GM21786 (cell line): ENCODE measurements around the gene RMND5B.

ENCODE experiments used
- ATAC-seq: cut with Tn5 transposase; IDR thresholded peaks from one replicate; pipeline ENCODE4 v1.9.1; 2021; ENCODE audit not compliant: unreplicated experiment

The RMND5B gene

DNA sequence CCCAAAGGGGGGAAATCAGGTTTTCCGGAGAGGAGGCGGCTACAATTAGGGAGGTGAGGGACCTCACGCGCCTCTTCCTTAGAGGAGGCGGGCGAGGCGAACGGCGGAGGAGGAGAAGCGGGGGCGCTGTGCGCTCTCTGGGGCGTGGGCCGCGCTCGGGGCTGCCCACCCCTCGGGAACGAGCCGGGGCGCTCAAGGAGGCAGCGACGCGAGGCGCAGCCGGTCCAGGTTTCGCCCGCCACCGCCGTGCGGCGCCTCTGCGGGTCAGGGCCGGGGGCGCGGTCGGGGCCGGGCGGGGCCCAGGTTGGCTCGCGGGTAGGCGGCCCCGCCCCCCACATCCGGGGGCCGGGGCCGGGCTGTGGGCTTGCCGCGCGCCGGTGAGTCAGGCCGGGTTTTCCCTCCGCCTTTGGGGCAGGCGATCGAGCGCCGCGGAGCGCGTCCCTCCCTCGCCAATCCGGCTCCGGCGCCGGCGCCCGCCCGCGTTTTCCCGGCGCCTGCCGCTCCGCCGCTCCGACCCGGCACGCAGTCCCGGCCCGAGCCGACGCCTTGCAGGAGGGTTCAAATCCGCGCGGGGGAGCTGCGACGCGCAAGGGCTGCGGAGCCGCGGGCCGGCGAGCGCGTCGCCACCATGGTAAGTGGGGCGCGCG is 17.6 kb upstream of the RMND5B start, which contains the start of gene N4BP3:
Gene N4BP3 (plus strand): TSS at position 392 of the 647 bp plus-strand sequence. CDS start 6,052 bp downstream, outside the sequence.
- ATAC-seq: peak; percentile 42

DNA sequence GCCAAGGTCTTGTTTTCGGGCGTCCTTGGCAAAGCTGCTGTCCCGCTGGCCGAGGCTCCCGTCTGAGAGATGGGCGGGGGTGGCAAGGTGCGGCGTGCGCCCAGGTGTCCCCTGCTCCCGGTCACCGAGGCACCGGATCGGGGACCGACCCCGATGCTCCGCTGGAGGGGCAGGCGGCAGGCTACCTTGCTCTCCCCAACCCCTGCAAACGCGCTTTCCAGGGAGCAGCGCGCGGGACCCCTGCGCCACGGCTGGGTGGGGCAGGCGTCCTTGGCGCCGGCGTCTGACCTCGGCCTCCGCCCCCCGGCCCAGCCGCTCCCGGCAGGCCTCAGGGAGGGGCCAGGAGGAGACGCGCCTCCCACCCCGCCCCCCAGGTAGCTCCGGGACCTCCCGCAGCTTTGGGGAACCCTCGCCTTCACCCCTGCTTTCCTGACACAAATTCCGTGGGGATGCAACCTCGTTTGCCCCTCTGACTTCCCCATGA is 16.9 kb upstream of the RMND5B start:
- ATAC-seq: no peak

DNA sequence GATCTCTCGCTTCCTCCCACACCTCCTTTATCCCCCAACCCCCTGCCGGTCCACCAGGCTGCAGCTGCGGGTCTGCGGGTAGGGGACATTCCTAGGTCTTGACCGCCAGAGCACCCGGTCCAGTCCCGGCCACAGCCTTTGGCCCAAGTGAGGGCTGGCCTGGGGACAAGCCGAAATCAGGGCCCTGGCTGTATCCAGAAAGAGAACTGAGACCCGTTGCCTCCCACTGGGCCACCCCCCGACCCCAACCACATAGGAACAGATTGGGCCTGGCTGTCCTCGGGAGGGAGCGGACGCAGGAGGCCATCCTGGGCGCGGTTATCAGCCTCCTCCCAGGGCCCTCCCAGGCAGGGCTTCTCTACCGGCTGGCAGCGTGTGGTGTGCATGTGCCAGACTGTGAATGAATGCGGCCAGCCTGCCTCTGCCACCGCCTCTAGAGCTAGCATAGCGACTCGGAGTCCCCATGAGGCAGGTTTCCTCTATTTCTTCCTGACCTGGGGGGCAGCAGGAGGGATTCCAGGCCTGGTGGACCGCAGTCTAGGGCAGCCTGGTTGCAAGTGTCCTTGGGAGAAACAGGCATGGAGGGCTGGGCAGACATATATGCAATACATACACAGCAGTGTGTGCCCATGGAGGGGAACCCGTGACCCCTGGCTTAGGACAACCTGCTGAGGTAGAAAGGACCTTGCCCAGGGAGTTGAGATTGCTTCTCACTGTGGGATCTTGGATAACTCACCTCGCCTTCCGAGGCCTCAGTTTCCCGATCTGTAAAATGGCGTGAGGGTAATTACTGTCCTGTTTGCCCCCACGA is 16.3 kb upstream of the RMND5B start:
- no peak for ATAC-seq

DNA sequence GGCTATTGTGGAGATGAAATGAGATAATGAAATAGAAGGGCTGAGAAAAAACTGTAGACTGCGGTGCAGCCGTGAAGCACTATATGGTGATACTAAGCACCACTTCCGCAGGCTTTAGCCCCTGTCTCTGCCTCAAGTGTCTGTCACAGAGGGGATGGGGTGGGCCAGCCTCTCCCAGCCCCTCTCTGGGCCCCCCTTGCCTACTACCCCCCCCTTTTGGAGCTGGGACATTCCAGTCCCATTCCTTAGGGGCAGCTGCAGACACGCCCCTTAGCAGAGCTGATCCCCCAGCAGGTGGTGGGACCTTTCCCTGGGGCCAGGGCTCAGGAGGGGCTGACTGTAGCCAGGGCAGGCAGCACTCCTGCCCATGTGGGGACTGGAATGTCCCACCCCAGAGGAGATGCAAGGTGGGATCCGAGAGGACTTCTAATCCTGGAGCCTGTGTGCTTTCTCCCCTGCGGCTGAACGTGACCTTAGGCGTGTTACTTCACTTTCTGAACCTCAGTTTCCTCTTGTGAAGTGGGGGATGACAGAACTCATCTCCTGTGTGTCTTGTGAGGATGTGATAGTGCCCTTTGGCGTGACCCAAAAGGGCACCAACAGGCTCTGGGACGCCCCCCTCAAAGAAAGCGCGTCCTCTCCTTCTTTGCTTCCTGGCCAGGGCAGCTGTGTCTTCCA is 15.5 kb upstream of the RMND5B start:
- peak; percentile 16 for ATAC-seq

DNA sequence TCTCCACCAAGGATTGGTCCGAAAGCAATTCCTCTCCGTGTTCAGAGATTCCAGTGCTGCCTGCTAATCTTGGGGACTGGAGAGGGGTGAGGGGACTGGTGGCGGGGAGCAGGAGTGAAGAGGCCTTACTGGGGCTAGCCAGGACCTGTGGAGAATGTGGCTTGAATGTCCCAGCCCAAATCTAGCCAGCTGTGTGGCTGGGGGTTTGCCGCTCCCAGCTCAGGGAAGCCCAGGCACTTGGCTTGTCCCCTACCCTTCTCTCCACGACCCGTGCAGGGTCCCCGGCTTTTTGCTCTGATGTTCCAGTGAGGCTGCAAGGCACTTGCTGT is 15.0 kb upstream of the RMND5B start:
- ATAC-seq: no peak

DNA sequence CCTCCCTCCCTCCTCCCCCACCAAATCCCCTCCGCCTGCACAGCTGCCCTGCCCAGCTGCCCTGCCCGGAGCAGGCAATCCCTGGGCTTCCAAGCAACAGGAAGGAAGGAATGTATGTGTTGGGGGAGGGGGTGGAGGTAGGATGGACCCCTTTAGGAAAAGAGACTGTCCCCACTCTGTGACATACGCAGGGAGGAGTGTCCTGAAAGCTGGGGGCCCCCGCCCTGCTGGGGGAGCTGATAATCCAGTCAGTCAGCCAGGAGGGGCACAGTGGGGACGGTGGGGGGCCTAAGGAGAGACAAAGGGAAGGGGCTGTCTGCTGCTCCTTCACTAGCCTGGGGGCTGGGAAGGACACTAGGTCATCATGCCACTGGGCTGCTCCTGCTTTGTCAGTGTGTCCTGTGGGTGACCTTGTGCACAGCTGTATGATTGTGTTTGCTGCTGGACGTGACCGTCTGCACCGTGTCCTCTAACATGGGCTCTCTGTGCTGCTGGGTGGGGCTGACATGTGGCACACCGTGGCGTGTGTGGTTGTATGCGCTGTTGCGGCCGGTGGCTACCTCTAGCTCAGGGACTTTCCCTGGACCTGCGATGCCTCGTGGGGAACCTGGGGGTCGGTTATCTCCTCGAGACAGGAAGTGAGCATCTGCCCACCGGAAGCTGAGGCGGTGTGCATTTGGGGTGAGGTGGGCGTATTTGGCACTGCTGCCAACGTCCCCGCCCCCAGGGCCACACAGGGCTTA is 14.5 kb upstream of the RMND5B start:
- peak; percentile 36 for ATAC-seq

DNA sequence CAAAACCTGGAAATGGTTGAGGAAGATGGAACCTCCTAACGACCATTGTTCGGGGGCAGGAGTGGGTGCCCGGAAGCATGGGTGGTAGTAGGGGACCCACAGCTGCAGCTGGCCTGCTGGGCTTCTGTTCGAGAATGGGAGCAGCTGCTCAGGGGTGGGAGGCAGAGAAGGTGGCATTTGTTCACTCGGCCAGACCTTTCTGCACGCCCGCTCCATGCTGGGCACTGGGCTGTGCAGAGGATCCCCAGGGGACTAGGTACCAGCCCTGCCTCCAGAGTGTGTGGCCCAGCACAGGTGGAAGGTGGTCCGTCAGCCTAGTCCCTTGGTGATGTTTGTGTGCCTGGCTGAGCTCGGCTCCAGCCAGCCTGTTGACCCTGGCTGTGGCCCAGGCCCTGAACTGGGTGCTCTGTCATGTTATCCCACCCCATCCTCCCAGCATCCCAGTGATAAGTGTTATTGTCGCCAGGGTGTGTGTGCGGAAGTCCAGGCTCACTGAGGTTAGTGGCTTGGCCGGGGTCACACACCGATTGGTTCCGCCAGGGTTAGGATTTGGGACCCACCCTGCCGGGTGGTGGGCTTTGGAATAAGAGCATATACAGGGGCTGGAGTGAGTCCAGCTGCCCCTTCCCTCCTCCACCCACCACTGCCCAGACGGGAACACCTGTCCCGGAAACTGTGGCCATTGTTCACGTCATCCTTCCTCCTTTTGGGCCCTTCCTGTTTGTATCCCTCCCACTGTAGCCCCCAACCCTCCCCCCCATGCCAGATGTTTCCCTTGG is 12.7 kb upstream of the RMND5B start:
- ATAC-seq: no peak

DNA sequence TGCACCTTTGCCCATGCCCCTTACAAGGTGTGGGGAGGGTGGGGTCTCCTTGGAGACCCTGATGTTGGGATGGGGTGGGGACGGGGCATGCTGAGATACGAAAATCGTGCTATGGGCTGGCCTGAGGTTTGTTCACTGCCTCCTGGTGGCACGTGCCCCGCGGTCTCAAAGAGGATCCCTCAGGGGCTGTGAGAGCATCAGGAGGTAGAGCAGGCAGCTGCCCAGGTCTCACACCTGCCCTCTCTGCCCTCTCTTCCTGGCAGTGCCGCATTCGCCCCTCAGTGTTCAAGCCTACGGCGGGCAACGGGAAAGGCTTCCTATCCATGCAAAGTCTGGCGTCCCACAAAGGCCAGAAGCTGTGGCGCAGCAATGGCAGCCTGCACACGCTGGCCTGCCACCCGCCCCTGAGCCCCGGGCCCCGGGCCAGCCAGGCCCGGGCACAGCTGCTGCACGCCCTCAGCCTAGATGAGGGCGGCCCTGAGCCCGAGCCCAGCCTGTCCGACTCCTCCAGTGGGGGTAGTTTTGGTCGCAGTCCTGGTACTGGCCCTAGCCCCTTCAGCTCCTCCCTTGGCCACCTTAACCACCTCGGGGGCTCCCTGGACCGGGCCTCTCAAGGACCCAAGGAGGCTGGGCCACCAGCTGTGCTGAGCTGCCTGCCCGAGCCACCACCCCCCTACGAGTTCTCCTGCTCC is 10.8 kb upstream of the RMND5B start:
- ATAC-seq: no peak

DNA sequence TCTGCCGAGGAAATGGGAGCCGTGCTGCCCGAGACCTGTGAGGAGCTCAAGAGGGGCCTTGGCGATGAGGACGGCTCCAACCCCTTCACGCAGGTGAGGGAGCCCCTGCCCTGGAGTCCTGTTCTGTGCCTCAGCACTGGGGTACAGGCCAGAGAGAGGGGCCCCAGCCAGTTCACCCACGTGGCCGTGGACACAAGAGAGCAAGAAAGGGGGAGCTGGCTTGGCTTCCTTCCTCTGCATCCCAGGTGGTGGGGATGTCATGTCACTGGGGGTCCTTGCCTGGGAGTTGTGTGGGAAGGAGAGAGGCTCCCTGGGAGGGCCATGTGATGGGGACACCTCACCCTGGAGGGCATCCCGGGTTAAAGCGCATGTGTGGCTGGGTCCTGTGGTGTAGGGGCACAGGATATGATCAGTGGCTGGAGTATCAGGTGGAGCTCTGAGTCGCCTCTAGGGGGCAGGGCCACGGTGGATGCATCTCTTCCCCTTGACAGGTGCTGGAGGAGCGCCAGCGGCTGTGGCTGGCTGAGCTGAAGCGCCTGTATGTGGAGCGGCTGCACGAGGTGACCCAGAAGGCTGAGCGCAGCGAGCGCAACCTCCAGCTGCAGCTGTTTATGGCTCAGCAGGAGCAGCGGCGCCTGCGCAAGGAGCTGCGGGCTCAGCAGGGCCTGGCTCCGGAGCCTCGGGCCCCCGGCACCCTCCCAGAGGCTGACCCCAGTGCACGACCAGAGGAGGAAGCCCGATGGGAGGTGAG is 10.0 kb upstream of the RMND5B start:
- ATAC-seq: peak; percentile 78

DNA sequence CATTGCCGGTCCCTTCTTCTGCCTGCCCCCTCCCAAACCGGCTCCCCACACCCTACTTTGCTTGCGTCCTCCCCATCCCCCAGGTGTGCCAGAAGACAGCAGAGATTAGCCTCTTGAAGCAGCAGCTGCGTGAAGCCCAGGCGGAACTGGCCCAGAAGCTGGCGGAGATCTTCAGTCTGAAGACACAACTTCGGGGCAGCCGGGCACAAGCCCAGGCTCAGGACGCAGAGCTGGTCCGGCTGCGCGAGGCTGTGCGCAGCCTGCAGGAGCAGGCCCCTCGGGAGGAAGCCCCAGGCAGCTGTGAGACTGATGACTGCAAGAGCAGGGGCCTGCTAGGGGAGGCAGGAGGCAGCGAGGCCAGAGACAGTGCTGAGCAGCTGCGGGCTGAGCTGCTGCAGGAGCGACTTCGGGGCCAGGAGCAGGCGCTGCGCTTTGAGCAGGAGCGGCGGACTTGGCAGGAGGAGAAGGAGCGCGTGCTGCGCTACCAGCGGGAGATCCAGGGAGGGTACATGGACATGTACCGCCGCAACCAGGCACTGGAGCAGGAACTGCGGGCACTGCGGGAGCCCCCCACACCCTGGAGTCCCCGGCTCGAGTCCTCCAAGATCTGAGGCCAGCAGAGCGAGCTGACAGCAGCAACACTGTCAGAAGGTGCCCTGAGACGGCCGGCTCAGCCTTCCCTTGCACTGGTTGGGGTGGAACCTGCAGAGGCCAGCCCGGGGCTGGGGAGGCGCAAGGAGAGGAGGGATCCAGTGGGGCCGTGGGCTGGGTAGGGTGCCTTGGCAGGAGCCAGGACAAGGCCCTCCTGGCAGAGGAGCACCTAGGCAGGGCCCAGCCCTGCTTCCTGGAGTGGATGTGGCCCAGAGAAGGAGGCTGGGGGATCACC is 9.2 kb upstream of the RMND5B start:
- ATAC-seq: no peak

DNA sequence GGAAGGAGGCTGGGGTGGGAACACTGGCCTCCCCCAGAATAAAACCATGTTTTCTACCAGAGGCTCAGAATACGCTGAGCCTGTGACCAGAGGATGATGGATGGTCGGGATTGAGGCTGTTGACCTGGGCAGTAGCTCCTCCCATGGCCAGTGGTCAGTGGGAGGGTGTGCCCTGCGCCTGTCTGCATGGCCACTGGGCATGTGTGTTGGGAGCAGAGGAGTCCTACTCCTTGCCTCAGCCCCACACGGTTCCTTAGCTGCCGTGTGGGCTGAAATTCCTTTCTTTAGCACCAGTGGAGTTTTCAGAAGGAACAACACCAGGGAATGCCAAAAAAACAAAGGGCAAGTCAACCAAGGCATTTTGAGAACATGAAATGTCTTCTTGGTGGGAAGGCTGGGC is 8.5 kb upstream of the RMND5B start:
- no peak for ATAC-seq

DNA sequence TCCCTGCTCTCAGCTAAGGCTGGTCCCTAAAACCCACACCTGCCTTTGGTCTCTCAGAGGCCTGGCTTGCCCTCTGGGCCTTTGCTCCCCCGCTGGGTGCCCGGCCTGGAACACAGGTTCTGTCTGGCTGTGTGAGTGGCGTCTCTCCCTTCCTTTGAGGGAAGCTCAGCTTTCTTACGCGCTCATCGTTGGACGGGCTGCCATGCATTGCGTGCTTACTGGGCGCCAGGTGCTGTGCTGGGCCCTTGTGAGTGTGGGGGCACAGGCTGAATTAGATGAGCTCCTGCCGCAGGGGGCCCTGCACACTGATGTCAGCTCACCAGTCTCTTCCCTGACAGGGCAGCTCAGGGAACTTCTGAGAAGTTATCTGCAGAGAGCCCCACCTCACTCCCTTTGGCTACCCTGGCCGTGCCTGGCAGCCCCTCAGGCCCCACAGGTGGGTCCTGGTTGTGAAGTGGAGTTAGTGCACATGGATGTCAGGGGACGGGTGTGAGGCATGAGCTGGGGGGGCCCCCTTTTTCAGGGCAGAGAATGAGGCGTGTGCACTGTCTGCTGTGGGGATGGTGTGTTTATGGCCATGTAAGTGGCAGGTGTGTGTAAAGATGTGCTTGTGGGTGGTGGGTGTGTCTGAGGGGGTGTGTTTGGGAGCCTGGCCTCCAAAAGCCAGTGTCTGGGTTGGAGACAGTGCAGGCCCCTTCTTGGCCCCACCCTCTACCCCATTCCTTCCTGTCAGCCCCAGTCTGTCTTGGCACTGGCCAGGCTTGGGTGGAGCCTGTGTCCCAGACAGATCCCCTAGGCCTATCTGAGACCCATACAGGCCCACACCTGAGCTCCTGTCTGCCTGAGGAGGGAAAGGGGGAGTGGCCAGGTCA is 7.5 kb upstream of the RMND5B start:
- ATAC-seq: no peak

DNA sequence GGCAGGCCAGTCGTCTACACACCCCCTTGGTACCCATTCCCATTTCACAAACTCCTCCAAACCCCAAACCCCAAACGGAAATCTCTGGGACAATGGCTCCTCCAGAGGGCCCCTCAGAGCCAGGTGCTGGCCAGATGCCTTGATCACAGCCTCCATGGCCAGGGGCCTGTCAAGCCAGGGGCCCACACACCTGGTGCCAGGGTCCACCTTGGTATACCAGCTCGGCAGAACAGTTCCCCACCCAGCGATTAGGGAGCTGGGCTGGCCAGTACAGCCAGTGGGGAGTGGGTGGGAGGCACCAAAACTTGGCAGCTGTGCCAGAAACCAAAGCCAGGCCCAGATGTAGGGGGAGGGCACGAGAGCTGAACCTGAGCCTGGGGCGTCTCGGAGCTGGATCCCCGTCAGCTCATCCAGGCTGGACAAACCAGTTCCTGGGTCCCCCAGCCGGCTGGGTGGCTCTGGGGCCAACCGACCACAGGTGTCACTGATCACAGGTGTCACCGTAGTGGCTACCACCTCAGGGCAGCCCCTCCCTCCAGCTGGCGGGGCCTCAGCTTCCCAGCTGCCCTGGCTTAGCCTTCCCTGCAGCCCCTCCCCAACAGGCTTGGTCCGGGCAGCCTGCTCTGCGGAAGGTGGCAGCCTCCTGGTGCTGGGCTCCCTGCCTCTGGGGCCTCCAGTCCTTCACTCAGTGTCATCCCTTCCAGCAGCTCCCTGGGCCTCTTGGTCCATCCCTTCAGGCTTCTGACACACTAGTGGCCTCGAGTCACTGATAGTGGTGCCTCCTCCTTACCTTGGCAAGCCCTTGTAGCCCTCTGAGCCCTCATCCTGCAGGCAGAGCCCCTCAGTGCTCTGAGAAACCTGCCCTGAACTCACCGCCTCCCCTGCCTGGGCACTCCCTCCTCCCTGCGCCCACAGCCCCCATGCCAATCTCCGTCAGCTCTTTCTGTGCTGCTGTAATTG is 6.6 kb upstream of the RMND5B start:
- ATAC-seq: no peak

DNA sequence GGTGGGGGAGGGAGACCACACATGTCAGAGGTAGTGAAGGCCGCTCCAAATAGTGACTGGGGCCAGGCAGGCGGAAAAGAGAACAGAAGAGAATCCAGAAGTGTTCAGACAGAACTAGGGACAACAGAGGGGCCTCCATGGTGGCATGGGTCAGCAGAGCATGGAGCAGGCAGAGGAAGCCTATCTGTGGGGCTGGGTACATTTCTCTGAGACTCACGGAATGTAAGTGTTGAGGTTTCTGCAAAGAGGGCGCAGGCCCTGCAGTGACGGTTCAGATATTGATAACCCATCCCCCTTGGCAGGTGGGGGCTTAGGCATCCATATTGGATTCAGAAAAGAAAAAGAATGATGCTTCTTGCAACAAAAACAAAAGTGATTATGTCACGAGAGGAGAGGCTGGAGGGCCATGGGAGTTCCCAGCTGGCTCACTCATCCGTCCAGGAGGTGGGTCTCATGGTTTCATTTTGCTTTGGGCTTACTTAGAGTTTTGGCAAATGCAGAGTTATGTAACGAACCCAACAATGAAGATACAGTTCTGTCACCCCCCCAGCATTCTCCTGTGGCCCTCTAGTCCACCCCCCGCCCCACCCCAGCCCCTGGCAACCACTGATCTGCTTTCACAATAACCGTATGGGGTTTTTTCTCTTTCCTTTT is 5.4 kb upstream of the RMND5B start:
- no peak for ATAC-seq

DNA sequence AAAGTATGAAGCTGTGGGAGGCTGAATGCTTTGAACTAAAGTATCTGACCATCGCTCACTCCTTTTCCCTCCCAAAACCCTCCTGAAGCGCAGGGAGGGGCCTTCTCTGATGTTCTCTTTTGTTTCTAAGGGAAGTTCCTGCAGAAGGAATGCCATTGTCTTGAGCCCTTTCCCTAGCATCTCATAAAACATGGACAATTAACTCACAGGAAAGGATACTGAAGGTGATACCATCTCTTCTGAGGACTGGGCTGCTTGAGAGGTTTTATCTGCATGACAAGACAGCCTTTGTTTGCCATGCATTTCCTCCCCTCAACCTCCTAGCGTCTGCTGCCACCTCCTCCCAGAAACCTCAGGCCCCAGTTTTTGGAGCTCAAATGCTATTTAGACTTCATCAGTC is 4.3 kb upstream of the RMND5B start:
- ATAC-seq: no peak
